HG03025 (cell line): ENCODE results near the gene ZC3H11A.
"Not testable (repeated sequence)": the region's sequence is repeated elsewhere in the genome, so short reads cannot be mapped to it uniquely, and the experiment has no call there.

Experiments used
- ATAC-seq: cut with Tn5 transposase; IDR thresholded peaks from one replicate; pipeline ENCODE4 v1.9.1; 2021; ENCODE audit warnings: mild to moderate bottlenecking, moderate library complexity; ENCODE audit not compliant: unreplicated experiment, low FRiP score

Gene ZC3H11A

DNA sequence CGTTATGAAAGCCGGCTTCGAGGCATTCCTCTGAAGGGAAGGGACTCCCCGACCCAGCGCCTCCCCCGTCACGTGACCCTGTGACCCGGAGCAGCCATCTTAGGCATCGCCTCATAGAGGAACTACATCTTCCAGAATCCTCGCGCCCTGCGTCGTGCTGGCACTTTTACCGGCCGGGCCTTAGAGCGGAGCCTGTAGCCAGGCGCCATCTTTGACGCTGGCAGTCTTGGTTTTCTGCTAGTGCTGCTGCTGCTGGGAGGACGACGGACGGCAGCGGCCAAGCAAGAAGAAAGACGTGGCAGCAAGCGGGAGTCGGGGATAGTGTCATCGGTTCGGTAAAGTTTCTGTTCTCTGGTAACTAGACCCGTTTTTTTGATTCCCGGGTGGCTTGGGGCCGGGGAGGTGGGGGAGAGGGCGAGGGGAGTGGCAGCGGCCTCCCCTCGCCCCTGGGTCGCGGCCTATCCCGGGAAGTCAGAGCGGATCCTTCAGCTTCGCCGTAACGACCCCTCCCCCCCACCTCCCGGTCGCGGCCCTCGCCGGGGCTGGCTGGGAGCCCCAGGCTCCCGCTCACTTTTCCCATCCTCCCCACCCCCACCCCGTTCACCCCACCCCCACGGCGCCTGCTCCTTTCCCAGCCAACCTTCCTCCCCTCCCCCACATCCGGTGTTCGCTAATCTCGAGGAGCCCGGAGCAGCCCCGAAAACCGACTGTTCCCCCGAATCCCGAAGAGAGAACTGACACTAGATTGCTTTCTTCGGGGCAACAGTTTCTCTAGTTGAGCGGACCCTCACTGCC is at the start of gene ZC3H11A, which contains the start of gene ZBED6:
Gene ZC3H11A, plus strand, starts transcription at position 183 of the 795 bp plus-strand sequence. CDS start 21,448 bp downstream, outside the sequence.
Gene ZBED6, plus strand, starts transcription at position 183 of the 795 bp plus-strand sequence. CDS start 1,900 bp downstream, outside the sequence.
- peak; percentile 95 for ATAC-seq

DNA sequence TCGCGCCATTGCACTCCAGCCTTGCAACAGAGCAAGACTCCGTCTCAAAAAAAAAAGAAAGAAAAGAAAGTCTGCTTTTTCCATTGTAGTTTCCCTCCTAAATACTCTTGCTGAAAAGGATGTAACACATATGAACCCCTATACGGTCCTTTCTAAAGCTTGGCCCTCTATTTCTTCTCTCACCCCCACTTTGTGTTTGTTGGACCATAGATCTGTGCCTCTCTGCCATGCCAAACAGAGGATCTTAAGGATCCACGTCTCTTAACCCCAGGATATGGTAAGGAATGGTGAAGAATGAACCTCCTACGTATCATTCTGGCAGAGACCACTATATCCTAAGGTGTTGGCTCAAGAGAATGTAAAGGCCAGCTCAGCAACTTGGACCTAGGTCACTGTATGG is 49.1 kb upstream of the ZC3H11A start:
- ATAC-seq: no peak

DNA sequence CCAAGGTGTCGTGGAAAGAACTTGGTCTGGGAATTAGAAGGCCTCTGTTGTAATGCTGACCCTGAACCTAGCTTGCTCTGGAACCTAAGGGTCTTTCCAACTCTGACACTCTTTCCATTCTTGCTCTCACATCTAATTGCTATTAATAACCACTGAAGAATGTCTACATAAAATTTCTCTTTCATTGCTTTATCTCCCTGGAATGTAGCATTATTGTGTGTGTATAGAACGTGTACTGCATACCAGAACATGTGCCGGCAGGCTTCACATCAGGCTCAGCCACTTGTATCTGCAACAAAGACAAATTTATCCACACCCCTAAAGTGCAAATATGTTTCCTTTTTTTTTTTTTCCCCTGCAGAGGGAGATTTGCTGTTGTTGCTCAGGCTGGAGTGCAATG is 44.4 kb upstream of the ZC3H11A start:
- ATAC-seq: no peak

DNA sequence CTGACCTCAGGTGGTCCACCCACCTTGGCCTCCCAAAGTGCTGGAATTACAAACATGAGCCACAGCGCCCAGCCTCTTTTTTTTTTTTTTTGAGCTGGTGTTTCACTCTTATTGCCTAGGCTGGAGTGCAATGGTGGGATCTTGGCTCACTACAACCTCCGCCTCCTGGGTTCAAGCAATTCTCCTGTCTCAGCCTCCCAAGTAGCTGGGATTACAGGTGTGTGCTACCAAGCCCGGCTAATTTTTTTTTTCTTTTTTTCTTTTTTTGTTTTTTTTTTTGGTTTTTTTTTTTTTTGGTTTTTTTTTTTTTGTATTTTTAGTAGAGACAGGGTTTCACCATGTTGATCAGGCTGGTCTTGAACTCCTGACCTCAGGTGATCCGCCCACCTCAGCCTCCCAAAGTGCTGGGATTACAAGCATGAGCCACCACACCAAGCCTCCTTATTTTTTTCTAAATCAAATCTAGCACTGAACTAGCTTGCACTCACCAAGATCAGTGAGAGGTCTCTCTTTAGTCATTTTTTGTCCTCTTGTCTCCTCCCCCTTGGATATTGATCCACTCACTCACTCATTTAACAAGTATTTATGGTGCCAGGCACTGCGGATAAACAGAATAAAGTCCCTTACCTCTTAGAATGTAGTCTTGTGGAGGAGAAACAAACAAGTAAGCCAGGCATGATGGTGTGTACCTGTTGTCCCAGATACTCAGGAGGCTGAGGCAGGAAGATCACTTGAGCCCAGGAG is 43.6 kb upstream of the ZC3H11A start:
- ATAC-seq: not testable (repeated sequence)

DNA sequence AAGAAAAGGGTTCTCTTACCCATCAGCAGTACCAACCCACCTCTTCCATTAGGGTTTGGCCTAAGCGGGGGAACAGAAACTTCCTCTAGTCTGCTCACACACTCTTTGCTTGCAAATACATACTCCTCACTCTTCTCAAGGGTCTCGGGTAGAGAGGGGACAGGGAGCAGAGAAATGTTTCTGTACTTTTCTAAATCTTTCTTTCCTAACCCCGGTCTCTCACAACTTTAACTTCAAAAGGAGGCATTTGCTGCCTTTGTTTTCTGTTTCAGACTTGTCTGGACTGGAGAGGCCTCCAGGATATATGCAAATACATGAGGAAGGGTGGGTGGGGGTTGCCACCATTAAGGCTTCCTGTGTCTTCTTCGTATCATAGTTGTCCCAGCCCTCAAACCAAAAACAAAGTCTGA is 41.0 kb upstream of the ZC3H11A start:
- peak; percentile 68 for ATAC-seq

DNA sequence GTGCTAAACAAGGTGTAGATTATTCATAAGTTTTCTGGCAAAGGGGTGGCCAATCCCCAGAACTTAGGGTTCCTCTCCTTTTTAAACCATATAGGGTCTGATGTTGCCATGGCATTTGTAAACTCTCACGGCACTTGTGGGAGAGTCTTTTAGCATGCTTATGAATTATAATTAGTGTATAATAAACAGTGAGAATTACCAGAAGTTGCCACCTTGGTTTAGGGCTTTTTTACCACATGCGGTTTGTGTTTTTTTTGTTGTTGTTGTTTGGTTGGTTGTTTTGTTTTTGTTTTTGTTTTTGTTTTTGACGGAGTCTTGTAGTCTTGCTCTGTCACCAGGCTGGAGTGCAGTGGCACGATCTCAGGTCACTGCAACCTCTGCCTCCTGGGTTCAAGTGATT is 39.4 kb upstream of the ZC3H11A start:
- no peak for ATAC-seq

DNA sequence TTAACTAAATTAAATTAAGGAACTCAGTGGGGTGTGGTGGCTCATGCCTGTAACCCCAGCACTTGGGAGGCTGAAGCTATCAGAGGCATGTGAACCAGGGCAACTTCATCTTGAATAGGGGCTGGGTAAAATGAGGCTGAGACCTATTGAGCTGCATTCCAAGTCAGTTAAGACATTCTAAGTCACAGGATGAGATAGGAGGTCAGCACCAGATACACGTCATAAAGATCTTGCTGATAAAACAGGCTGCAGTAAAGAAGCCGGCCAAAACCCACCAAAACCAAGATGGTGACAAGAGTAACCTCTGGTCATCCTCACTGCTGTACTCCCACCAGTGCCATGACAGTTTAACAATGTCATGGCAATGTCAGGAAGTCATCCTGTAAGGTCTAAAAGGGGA is 36.7 kb upstream of the ZC3H11A start:
- not testable (repeated sequence) for ATAC-seq

DNA sequence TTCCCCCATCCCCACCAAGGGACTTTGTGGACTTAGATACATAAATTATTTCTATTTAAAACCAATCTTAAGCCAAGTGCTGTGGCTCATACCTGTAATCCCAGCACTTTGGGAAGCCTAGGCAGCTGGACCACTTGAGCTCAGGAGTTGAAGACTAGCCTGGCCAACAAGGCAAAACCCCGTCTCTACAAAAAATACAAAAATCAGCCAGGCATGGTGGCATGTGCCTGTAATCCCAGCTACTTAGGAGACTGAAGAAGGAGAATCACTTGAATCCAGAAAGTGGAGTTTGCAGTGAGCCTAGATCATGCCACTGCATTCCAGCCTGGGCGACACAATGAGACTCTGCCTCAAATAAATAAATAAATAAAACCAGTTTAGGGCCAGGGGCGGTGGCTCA is 34.9 kb upstream of the ZC3H11A start:
- no peak for ATAC-seq

DNA sequence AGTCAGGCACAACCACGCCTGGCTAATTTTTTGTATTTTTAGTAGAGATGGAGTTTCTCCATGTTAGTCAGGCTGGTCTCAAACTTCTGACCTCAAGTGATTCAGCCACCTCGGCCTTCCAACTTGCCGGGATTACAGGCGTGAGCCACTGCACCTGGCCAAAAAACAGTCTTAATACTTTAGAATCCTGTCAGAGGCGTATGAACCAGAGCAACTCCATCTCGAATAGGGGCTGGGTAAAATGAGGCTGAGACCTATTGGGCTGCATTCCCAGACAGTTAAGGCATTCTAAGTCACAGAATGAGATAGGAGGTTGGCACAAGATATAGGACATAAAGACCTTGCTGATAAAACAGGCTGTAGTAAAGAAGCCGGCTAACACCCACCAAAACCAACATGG is 33.5 kb upstream of the ZC3H11A start:
- ATAC-seq: not testable (repeated sequence)

DNA sequence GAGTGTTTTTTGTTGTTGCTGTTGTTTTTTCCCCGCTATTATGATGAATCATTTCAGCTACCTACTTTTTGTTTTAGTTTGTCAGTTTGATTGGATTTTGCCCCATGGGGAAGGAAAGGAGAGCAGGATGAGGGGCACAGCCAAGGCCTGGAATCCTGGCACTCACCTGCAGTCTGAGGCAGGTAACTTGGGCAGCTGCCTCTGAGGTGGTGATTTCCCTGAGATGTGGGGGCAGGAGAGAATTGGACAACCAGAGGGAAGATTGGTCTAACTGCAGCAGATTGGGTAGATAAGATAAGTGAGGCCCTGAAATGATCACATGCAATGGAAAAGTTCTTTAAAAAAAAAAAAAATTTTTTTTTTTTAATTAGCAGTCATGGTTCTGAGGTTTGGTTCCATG is 31.9 kb upstream of the ZC3H11A start:
- ATAC-seq: no peak

DNA sequence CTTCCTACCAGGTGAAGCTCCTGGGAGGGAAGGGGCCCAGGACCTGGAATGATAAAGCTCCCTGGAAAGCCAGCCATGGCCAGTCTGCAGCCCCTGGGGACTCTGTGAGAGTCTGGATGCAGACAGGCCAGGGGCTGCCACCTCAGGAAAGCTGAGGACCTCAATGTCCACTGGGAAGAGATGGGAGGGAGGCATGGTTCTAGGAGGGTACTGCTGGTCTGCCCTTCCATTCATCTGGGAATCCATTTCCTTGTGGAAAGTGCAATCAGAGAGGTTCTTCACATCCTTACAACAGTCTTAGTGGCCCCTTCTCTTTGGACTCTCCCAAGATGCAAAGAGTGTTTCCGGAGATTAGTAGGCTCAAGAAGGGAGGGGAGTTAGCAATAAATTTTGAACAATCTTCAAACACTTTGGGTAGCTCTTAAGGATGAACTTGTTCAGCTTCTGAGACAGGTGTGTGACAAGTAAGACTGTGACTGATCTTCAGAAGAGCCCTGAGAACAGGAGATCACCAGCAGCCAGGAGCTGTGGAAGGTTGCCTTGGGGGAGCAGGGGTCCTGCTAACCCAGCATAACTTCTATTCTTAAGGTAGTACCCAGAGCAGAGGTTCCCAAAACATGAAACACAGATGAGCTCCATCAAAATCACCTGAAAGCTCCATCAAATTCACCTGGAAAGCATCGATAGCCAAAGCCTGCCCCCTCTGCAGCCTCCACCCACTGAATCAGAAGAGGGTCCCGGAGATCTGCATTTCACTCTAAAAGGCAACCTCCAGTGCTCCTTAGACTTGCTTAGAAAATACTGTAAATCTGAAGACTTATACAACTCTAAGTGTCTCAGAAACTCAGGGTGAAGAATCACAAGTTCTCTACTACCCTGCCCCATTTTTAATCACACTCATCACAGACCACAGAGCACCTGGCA is 31.1 kb upstream of the ZC3H11A start:
- no peak for ATAC-seq

DNA sequence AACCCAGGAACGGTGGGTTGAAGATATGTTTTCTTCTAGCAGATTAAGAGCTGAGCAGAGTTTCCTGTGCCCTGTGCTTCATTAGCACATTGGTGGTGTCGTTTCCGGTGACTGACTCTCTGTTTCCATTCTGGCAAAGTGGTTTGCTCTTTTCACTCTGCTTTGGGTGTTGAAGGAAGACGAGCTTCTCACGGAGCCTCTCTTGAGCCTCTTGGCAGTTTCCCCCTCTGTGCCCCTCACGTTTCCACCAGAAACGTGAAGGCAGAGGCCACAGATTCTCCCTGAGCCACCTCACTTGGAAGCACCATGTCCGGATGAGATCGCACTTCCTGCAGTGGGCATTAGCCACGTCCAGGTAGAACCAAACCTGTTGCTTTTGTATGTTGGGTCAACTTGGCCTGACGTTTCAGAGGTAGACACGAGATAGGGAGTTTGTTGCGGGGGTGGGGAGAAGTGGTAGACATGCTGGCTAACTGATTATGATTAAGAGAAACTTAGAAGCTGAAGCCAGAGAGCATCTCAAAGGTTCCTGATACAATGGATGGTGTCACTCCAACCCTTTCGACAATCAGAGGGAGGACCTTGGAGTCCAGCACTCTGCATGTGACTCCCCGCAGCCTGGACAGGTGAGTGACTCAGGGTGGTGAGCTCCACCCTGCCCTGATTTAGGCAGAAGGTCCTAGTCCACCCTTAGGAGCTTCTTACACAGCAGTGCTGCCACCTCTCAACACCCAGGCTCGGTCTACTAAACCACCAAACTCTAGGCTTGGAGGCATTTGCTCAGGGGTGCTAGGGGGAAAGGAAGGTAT is 30.2 kb upstream of the ZC3H11A start, which contains the start of gene LAX1:
Gene LAX1, plus strand, starts transcription at position 155 of the 809 bp plus-strand sequence. Its CDS starts 383 bp downstream, at position 538.
- ATAC-seq: peak; percentile 72

DNA sequence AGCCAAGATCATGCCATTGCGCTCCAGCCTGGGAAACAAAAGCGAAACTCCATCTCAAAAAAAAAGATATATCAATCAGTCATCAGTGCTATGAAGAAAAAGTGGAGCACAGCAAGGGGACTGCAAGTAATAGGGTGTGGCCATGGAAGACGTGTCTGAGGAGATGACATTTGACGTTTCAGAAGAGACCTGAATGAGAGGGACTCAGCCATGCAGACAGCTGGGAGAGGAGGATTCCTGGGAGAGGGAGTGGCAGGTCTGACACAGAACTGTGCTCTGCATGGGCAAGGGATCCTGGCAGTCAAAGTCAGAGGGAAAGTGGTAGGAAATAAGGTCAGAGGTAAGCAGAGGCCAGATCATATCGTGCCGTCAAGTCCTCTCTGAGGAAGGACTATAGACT is 27.2 kb upstream of the ZC3H11A start:
- ATAC-seq: no peak

DNA sequence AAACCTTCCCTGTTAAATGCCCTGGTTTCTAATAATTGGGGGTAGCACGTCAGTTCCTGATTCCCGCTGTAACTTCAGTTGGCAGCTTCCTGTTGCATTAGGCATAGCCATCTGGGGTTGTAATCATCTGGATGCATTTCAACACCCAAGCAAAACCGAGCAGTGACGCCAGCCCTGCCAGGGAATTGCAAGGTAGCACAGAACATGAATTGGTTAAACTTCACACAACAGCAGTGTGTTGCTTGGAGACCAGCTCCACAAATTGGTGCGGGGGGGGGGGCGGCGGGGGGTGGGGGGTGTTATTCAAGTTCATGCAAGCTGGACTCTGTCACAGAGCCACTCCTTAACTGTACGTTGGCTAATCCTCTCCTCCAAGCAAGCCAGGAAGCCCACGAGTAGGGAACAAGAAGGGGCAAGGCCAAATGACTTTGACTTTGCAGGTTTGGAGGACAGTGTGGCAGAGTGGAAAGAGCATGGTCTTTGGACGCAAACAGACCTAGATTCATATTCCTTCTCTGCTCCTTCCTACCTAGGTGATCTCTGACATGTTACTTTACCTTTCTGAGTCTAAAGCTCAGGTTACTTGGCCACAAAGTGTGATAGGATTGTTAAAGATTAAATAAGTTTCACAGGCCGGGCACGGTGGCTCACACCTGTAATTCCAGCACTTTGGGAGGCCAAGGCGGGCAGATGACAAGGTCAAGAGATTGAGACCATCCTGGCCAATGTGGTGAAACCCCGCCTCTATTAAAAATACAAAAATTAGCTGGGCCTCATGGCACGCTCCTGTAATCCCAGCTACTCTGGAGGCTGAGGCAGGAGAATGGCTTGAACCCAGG is 25.7 kb upstream of the ZC3H11A start:
- no peak for ATAC-seq

DNA sequence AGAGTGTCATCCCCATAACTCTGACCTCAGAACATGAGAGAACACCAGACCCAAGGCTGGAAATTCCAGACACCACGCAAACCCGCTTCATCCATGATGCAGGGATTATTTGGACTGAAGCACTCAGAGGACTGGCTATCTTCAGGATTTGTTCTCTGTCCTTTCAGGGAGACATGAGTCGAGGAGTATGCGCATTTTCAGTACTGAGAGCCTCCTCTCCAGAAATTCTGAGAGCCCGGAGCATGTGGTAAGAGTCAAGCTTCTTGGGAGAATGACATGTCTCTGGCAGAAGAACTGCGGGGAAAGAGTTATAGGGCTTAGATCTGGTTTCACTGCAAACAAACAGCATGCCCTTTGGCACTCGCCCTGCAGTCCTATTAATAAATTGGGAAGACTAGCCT is 23.5 kb upstream of the ZC3H11A start:
- ATAC-seq: no peak

DNA sequence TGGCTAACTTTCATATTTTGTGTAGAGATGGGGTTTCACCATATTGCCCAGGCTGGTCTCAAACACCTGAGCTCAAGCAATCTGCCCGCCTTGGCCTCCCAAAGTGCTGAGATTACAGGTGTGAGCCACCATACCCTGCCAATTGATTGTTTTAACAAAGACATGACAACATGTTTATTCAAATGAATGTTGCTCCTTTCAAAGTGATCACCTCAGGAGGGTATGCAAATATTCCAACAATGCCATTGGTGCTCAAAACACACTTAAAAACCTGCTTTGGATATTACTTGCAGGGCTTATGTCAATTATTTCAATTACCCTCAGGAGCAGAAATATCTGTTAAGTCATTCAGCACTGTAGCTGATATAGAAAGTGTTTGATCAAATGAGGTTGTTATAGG is 22.6 kb upstream of the ZC3H11A start:
- ATAC-seq: no peak

DNA sequence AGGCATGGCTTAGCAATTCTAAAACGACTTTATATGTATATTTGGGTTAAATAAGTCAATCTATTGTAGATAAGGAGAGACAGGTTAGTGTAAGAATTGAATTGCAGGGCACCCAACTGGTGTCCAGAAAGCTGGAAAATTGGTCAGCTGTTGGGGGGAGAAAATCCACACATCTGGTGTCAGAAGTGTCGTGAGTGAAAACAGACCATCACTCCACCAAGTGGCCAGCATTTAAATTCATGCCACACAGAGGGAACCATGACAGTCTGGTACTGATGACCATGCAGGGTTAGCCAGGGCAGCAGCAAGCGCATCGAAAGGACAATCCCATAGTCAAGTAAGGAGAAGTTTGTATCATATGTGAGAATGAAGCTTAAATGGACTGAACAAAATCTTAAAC is 18.8 kb upstream of the ZC3H11A start:
- ATAC-seq: no peak

DNA sequence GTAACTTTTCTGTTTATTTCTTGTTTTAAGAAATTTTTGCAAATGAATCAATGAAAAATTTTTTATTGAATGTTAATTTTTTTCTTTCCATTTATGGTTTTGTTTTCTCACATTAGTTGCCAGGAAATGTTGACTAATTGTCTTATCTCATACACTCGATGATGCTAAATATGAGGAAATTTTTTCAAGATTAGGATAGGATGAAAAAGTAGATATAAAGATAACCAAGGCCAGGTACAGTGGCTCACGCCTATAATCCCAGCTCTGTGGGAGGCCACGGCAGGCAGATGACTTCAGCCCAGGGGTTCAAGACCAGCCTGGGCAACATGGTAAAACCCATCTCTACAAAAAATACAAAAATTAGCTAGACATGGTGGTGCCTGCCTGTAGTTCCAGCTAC is 17.8 kb upstream of the ZC3H11A start:
- ATAC-seq: no peak

DNA sequence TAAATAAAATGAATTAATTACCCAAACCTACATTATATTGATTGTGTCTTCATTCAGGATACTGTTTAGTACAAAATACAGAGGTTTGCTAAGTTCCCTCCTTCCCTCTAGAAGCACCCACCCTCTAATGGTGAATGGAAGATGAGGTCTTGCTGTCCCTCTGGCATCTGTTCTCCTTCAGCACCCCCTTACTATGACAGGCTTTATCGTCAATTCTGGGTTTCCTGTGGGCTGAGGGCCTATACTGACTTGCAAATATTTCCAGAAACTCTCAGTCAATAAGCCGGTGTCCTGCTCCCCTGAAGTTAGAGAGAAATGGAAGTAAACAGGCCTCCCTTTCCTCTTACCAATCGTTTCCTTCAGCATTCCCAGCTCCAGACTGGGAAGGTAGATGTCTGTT is 17.3 kb upstream of the ZC3H11A start:
- no peak for ATAC-seq
